Epithelial cell of esophagus (primary cell): Measurements from ENCODE around the gene ACTR3.
A peak's percentile ranks its signal among the peaks of the same experiment; 100 is the strongest.

Source experiments
- DNase-seq: peaks from one replicate; pipeline ENCODE4 v3.0.0; 2010; ENCODE audit warnings: low read depth
- H3K4me3 ChIP-seq: 2 replicates; pipeline ENCODE4 v1.5.1; 2011; ENCODE audit warnings: mild to moderate bottlenecking, low read length, control low read depth
- CTCF ChIP-seq: IDR thresholded peaks from 2 replicates; pipeline ENCODE4 v1.5.1; 2011; ENCODE audit warnings: low read depth, mild to moderate bottlenecking, low read length, control low read depth, inconsistent platforms; ENCODE audit not compliant: insufficient read depth; ENCODE audit errors: missing control alignments

ACTR3 gene

GRCh38 chr2:113876503-113877387, 13.1 kb upstream of the ACTR3 start:
- peak; percentile 88 for DNase-seq
- no peak for TF ChIP-seq CTCF
- no peak overlapping the region for H3K4me3 ChIP-seq

- no peak overlapping the region for H3K4me3 ChIP-seq
- peak; percentile 73 for DNase-seq
- no peak for TF ChIP-seq CTCF
Observed at GRCh38 chr2:113877711-113878598, 11.9 kb upstream of the ACTR3 start.

GRCh38 chr2:113878743-113879142, 11.1 kb upstream of the ACTR3 start:
- H3K4me3 ChIP-seq, result no peak overlapping the region
- no peak for TF ChIP-seq CTCF
- no peak for DNase-seq

GRCh38 chr2:113879457-113879856, 10.4 kb upstream of the ACTR3 start:
- DNase-seq, result no peak
- TF ChIP-seq CTCF, result no peak
- no peak overlapping the region for H3K4me3 ChIP-seq

GRCh38 chr2:113886479-113887008, 3.3 kb upstream of the ACTR3 start:
- DNase-seq, result peak; percentile 81
- no peak for TF ChIP-seq CTCF
- no peak overlapping the region for H3K4me3 ChIP-seq

GRCh38 chr2:113887009-113887792, 2.7 kb upstream of the ACTR3 start:
- no peak for DNase-seq
- H3K4me3 ChIP-seq, result no peak overlapping the region
- TF ChIP-seq CTCF, result no peak
